Neutrophil (primary cell): Measurements from ENCODE around the gene ATXN1.
"Not testable (repeated sequence)": the region's sequence is repeated elsewhere in the genome, so short reads cannot be mapped to it uniquely, and the experiment has no call there.

ENCODE experiments used
- H3K27ac ChIP-seq: fragments of 200-600 bp; sonication (generic); 2 replicates; pipeline ENCODE4 v1.5.1; 2016; ENCODE audit warnings: mild to moderate bottlenecking, moderate library complexity
- H3K27me3 ChIP-seq: fragments of 200-600 bp; sonication (generic); 2 replicates; pipeline ENCODE4 v1.6.0; 2016; ENCODE audit warnings: mild to moderate bottlenecking
- H3K36me3 ChIP-seq: fragments of 200-600 bp; sonication (generic); 2 replicates; pipeline ENCODE4 v1.5.1; 2017
- H3K4me1 ChIP-seq, 2 experiments: fragments of 200-600 bp in 1 of 2; sonication (generic) in 1 of 2; 1 replicate in 1 of 2; 2 replicates in 1 of 2; pipeline versions ENCODE4 v1.5.1 to v1.6.1; 2013 to 2016; ENCODE audit warnings: low read depth in 1 of 2, low read length in 1 of 2, mild to moderate bottlenecking in 1 of 2, moderate library complexity in 1 of 2; ENCODE audit not compliant: control insufficient read depth in 1 of 2, insufficient read depth in 1 of 2
- H3K4me3 ChIP-seq, 2 experiments: fragments of 200-600 bp in 1 of 2; sonication (generic) in 1 of 2; 1 replicate in 1 of 2; 2 replicates in 1 of 2; pipeline ENCODE4 v1.5.1; 2013 to 2016; ENCODE audit warnings: low read depth in 1 of 2, low read length in 1 of 2, mild to moderate bottlenecking in 1 of 2, moderate library complexity in 1 of 2
- H3K9me3 ChIP-seq: fragments of 200-600 bp; sonication (generic); 2 replicates; pipeline ENCODE4 v1.5.1; 2016
- CTCF ChIP-seq: fragments of 200-600 bp; sonication (generic); IDR thresholded peaks from 2 replicates; pipeline ENCODE4 v1.5.1; 2016; ENCODE audit warnings: antibody characterized with exemption

Gene ATXN1

GRCh38 chr6:16544521-16544920, 216.7 kb downstream of the ATXN1 start:
- no peak for TF ChIP-seq CTCF

GRCh38 chr6:16544006-16544405, 217.3 kb downstream of the ATXN1 start:
- no peak for TF ChIP-seq CTCF
- Histone ChIP-seq H3K4me1 (no peaks in the 10 kb centered on the region), H3K36me3 (peaks cover 29% of the 10 kb centered on the region), H3K27me3 (no peaks in the 10 kb centered on the region), H3K27ac (no peak overlapping the region), H3K9me3 (no peaks in the 10 kb centered on the region), H3K4me3 (no peak overlapping the region)

More at GRCh38 chr6:16544521-16544920, 216.7 kb downstream of the ATXN1 start:
- Histone ChIP-seq H3K27ac (no peak overlapping the region), H3K4me3 (no peak overlapping the region), H3K36me3 (peaks cover 33% of the 10 kb centered on the region), H3K27me3 (no peaks in the 10 kb centered on the region), H3K9me3 (no peaks in the 10 kb centered on the region), H3K4me1 (no peaks in the 10 kb centered on the region)

- Histone ChIP-seq H3K27me3 (no peaks in the 10 kb centered on the region), H3K27ac (no peak overlapping the region), H3K36me3 (peaks cover 29% of the 10 kb centered on the region), H3K4me1 (no peaks in the 10 kb centered on the region), H3K4me3 (no peak overlapping the region), H3K9me3 (no peaks in the 10 kb centered on the region)
- TF ChIP-seq CTCF, result no peak
Observed at GRCh38 chr6:16543521-16543920, 217.7 kb downstream of the ATXN1 start.

GRCh38 chr6:16542070-16542469, 219.2 kb downstream of the ATXN1 start:
- Histone ChIP-seq H3K36me3 (peaks cover 21% of the 10 kb centered on the region), H3K4me3 (no peak overlapping the region), H3K27ac (no peak overlapping the region), H3K27me3 (no peaks in the 10 kb centered on the region), H3K4me1 (no peaks in the 10 kb centered on the region), H3K9me3 (no peaks in the 10 kb centered on the region)
- no peak for TF ChIP-seq CTCF

- Histone ChIP-seq H3K9me3 (no peaks in the 10 kb centered on the region), H3K4me1 (no peaks in the 10 kb centered on the region), H3K4me3 (no peak overlapping the region), H3K27me3 (no peaks in the 10 kb centered on the region), H3K27ac (no peak overlapping the region), H3K36me3 (peaks cover 20% of the 10 kb centered on the region)
- no peak for TF ChIP-seq CTCF
Observed at GRCh38 chr6:16540804-16541752, 220.2 kb downstream of the ATXN1 start.

GRCh38 chr6:16540383-16540782, 220.9 kb downstream of the ATXN1 start:
- not testable (repeated sequence) for H3K4me3 ChIP-seq, H3K4me1 ChIP-seq, H3K9me3 ChIP-seq, H3K27me3 ChIP-seq, H3K27ac ChIP-seq
- peaks cover 20% of the 10 kb centered on the region for H3K36me3 ChIP-seq
